CD1c-positive myeloid dendritic cell (primary cell): ENCODE measurements around the gene NCK2.

Source experiments
- DNase-seq: peaks from one replicate; pipeline ENCODE4 v3.0.0-alpha.2; 2016; ENCODE audit errors: extremely low spot score

NCK2 gene

DNA sequence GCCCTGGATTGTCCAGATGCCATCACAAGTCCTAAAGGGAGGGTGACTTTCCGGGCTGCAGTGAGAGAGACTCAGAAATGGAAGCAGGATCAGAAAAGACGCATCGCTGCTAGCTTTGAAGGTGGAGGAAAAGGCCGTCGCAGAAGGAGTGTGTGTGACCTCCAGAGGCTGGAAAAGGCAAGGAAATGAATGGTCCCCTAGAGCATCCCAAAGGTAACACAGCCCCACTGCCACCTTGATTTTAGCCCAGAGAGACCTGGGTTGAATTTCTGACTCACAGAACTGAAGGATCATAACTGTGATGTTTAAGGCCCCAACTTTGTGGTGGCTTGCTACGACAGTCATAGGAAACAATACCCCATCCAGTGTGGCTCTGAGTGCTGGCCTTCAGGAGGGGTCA lies 8.6 kb upstream of the NCK2 start:
- DNase-seq = no peak

- no peak for DNase-seq
These were observed 6.6 kb upstream of the NCK2 start for GRCh38 chr2:105737980-105738657.

GRCh38 chr2:105738658-105739241 lies 6.0 kb upstream of the NCK2 start:
- no peak for DNase-seq

DNA sequence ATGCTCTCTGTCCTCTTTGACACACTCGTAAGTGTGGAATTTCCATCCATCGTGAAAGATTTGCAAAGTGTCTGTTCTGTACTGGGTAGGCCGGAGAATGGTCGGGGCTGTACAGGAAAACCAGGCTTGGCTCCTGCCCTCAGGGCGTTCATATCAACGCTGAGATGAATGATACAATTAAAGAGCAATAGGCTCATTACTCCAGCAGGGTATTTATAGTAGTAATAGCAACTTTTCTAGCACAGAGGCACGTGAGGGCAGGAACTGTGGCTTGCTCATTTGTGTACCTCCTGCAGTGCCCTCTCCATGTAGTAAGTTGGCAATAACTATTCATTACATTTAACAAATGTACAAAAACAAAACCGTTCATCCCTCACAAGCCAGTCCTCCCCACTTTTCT lies 5.3 kb upstream of the NCK2 start:
- DNase-seq = no peak

DNA sequence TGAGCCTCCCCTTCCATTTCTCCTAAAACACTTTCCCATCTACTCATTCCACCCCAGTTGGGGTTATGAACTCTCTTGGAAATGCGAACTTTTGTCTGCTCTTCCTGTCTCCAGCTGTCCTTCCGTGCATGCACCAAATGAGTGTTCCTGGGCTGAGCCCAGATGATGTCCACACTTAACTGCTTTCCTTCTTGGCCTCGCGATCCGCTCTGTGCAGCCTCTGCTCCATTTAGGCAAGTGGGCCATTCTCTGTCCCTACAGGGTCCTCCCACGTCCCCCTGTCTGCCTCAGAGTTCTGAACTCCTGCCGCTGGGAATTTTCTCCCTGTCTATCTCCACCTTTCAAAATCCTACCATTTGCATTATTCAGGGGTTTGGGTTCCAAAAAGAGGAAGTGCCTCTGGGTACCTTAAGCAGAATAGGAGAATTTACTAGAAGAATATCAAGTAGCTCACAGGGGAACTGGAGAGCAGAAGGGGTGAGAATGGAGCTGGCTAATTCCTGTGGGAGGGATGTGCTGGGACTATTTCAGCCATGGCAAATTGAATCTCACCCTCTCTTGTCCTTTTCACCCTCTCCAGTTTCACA lies 4.7 kb upstream of the NCK2 start:
- no peak for DNase-seq

- DNase-seq = no peak
These were observed 3.5 kb upstream of the NCK2 start for GRCh38 chr2:105741174-105741573.

DNA sequence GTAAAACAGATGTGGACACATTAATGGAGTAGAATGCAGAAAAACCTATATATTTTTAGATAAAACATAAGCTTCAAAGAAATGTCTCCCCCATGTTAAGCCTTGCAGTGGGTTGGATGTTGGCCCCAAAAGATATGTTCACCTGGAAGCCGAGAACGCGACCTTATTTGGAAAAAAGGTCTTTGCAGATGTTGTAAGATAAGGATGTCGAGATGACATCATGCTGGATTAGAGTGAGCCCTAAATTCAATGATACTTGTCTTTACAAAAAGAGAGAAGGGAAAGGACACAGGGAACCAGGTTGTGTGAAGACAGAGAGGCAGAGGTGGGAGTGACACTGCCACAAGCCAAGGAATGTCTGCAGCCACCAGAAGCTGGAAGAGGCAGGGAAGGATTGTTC lies 3.1 kb upstream of the NCK2 start:
- no peak for DNase-seq

DNA sequence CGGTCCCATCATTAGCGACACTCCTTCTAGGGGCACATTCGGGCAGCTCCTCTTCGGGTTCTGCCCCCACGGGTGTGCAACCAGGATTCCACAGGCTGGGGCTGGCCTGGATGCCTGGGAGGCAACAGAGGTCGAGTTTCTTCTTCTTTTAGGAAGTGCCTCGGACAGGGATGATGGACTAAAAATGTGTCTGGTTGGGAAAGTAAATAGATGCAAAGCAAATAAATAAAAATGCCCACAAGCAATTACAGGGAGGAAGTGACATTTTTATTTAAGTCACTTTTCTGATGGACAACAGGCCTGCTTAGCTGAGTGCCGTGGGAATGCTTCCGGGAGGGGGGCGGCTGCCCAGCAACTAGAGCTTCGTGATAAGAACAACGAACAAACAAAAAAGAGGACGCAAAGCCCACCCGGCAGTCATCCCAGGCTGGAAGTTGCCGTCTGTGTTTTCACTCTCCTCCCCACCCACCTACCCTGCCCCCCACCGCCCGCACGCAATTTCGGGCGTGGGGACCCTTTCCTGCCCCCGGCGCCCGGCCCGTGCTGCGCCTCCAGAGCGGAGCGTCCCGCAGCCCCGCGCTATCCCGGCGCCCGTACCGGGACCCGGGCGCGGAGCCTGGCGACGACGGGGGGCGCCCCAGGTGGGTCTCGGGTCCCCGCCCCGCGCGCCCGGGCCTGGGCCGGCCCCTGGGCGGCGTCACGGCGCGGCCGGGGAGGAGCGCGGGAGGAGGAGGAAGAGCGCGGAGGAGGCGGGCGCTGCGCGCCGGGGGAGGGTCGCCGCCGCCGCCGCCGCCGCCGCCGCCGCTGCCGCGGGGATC lies 412 bp upstream of the NCK2 start:
- DNase-seq = peak; percentile 71

DNA sequence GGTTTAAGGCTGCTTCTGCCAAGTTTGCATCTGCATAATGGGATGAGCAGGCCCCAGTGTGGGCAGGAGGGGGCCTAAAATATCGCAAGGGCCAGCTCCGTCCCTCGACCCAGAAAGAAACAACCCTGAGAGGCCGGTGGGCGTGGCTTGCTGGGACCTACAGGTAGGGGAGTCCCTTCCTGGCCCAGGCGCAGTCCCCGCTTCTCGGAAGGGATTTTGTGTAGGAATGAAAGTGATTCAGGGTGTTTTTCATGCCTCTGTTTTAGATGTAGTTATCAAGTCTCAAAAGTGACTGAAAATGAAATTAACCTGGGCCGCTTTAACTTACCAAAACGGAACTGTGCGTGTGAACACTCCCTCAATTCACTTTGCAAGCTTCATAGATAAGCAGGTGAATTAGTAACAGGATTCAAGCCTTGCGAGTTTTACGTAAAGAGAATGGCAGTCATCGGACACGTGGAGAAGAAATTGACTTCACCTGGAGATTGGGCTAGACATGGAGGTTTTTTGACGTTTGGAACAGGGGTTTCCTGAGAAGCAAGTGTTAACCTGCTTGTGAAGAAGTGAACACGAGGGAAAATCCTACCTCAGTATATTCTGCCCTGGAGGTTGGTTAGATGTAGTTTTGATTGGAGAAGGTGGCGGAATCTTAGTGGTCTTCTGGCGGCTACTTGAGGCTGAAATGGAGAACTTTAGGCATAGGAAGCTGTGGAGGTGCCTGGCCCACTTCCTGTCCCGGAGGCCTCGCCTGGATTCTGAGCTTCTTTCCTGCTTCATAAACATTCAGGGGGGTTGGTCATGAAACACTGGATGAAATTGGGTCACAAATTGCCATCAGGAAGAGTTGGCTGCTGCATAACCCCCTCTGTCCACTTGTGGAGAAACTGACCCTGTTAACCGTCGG lies 1.7 kb downstream of the NCK2 start:
- peak; percentile 41 for DNase-seq

DNA sequence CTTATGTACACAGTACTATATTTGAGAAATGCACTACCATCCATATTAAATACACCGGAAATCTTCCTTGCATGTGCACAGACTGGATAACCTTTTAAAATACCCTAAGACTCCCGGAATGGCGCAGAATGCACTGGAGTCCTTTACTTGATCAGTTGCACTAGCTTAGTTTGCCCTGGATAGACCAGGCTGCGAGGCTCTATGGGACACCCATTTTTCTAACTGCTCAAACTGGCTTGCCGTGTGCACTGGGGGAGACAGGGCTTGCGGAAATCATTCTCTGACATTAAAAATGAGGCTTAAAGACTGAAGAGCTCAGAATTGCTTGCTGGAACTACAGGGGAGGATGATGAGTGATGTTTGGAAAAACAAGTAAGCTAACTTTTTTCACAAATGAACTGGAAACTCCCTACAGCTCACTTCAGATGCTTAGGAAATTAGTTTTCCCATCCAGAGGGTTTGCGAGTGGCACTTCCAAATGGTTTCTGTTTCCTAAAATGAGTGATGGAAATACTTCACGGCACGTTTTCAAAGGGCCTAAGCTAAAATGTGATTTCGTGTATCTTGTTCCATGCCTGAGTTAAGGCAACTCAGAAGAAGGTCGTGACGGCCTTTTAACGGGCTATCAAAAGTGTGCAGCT lies 2.7 kb downstream of the NCK2 start:
- no peak for DNase-seq

DNA sequence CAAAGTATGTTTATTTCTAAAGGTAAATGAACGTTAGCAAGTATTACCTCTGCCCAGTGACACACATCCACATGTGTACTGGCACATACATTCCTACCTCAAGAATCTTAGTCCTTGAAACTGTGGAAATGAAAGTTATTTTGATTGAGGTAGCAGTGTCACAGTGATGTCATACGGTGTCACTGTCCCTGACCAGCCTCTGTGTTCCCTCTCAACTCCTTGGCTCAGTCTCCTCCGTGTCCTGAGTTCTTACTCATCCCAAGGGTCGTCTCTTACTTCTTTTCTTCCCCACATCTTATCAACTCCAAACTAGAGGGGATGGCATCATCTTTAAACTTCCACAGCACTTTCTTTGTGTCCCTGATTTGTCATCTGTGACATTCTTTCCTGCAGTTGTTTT lies 3.3 kb downstream of the NCK2 start:
- no peak for DNase-seq

- no peak for DNase-seq
These were observed 3.9 kb downstream of the NCK2 start for GRCh38 chr2:105748566-105748965.

DNA sequence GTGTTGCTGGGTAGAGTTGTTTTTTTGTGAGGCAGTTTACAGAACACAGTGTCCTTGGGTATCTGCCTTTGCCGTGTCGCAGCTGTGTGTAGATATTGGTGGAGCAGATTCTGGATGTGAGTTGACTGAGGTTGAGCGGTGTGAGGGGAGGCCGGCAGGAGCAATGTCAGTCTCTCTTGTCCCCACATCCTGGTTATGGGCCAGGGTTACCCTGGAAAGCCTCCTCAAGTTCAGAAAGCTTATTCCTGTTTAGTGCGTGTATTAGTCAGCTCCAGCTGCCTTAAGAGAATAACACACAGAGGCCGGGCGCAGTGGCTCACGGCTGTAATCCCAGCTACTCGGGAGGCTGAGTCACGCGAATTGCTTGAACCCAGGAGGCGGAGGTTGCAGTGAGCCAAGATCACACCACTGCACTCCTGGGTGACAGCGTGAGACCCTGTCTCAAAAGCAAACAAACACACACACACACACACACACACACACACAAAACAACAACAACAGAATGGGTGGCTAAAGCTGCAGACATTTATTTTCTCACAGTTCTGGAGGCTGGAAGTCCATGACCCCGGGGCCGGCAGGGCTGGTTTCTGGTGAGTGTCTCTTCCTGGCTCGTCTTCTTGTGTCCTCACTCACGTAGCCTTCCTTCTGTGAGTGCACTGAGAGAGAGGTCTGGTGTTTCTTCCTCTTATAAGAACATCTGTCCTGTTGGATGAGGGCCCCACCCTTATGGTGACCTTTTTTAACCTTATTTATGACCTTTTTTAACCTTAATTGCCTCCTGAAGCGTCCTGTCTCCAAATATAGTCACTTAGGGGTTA lies 5.1 kb downstream of the NCK2 start:
- peak; percentile 33 for DNase-seq

- no peak for DNase-seq
These were observed 6.0 kb downstream of the NCK2 start for GRCh38 chr2:105750735-105751134.

DNA sequence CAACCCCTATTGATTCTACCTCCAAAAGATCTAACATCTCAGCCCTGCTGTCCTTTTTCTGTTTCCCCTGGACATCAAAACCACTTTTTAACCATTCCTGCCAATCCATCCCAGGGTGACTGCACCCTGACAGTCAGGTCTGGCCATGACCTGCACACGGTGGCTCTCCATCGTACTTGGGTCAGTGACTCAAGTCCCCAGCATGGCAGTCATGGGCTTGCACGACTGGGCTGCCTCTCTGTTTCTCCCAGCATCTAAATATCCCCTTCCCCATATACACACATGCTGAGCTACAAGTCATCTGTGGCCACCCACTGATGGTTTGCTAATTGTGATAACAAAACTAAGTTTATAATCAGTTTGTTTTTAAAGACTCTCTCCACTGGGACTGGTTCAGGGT lies 6.6 kb downstream of the NCK2 start:
- no peak for DNase-seq

DNA sequence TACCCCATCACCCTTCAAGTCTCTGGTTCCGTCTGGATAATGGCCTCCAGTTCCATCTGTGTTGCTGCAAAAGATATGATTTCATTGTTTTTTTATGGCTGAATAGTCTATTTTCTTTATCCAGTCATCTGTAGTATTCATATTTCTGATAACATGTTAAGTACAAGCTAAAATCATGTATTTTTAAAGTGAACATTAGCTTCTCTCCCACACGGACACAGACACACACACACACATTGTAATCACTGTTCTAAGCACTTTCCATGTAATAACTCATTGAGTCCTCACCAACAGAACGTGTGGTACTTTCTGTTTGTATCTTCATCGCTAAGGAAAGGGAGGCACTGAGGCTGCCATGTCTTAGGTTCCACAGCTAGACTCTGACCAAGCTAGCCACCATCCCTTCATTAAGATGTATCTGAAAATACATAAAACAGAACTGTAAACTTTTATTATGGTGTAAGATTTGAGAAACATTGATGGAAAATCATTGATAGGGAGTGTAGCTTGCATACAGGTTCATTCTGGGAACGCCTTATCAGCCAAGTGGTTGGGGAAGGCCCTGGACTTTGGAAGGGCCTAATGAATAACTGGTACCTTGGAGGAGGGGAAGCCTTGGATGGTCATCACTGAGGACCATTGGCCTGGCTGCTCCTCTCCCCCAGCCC lies 8.1 kb downstream of the NCK2 start:
- no peak for DNase-seq

GRCh38 chr2:105753380-105753779 lies 8.7 kb downstream of the NCK2 start:
- no peak for DNase-seq

DNA sequence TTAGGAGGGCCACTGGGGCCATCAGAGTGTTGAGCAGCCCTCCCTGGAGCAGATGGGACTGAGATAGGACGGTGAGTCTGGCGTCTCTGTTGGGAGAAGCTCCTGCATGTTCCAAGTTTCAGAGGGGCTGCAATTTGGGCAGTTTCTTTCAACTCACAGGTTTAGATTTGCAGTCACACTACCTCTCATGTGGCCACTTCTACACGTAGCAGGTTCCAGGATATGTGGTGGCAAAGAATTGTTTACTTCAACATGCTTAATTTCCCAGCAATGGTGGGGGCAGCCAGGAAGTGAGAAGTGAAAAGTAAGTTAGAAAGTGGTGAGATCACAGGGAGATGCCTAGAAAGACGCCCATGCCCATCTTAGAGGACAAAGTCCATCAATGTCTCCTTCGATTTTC lies 9.3 kb downstream of the NCK2 start:
- no peak for DNase-seq

DNA sequence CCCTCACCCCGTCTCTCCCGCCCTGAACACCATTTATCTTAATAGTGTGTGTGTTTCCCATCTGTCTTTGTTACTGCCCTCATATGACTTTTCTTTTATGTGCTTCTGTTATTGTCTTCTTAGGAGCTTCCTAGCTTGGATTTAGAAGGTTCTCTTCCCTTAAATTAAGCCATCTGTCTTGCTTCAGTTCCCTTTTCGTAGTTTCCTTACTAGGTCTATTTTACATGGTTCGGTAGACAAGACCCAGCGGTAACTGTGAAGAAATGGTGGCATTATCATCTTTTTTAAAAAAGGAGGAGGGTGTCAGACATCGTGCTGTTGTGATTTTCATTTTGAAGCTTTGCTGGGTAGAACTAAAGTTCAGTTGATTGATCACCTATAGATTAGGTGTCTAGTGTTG lies 10.3 kb downstream of the NCK2 start:
- DNase-seq = peak; percentile 37

DNA sequence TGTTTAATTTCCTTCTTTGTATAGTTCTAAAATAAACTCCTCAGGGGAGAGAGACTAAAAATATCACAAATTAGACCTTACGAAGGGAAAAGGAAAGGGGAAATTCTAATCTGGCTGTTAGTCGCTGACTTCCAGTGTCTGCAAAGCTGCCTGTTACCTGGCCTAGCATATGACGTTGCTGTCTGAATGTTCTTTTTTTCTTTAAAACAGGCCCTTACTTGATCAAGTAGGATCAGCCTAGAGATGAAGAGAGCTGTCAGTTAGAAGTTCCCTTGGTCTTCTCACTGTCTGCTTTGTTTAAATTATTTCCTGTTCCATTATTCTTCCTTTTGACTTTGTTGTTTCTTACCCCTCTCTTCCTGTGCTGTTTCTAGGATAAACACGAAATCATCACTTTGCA lies 11.2 kb downstream of the NCK2 start:
- no peak for DNase-seq
